Measurements from ENCODE around the gene FILIP1.

DNA sequence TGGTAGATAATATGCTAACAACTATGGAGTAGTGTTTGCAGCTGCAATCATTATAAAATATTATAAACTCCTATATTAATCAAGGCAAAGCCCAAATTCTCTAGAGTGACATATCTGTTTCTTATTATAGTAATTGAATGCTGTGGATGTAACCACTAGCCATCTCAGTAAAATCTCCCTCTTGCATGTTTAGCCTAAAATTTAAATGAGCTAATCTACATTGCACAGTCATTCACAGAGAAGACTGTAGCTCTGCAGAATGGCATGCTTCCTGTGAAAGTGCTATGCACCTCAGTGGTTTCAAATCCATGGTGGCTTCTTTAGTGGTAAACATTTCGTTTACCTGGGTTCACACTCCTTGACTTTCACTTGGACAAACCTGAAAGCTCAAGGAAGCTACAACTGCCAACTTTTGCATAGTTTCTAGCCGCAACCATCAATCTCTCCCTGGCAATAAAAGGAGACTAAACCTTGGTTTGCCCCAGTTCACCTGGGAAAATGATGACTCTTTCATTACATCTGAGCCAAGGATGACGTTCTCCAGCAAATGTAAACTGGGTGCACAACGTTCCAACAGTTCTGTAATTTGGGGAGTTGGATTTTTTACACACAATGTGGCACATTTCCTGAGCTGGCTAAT, 47.2 kb downstream of the FILIP1 start:
- TF ChIP-seq, protein P1, sequence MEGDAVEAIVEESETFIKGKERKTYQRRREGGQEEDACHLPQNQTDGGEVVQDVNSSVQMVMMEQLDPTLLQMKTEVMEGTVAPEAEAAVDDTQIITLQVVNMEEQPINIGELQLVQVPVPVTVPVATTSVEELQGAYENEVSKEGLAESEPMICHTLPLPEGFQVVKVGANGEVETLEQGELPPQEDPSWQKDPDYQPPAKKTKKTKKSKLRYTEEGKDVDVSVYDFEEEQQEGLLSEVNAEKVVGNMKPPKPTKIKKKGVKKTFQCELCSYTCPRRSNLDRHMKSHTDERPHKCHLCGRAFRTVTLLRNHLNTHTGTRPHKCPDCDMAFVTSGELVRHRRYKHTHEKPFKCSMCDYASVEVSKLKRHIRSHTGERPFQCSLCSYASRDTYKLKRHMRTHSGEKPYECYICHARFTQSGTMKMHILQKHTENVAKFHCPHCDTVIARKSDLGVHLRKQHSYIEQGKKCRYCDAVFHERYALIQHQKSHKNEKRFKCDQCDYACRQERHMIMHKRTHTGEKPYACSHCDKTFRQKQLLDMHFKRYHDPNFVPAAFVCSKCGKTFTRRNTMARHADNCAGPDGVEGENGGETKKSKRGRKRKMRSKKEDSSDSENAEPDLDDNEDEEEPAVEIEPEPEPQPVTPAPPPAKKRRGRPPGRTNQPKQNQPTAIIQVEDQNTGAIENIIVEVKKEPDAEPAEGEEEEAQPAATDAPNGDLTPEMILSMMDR (IDR thresholded peaks at IDR 0.05): no peak
- TF ChIP-seq CHD2 (IDR thresholded peaks at IDR 0.05; ENCODE audit: low read length, partially characterized antibody) (no peak), TAF1 (IDR thresholded peaks at IDR 0.05; ENCODE audit: borderline replicate concordance, low read depth, low read length) (no peak), SIN3A (IDR thresholded peaks at IDR 0.05; ENCODE audit: borderline replicate concordance, low read depth, low read length) (no peak), FOXM1 (IDR thresholded peaks at IDR 0.05; ENCODE audit: low read depth) (no peak), SMC3 (IDR thresholded peaks at IDR 0.05; ENCODE audit: low read depth, low read length) (no peak)
